Small intestine (tissue), 7 donors: Measurements from ENCODE around the gene EXTL2. TPM values are rescaled to one million over a fixed set of nuclear protein-coding genes. Genes with fewer than 3 reads are reported as not detected.
"Not testable (repeated sequence)": the region's sequence is repeated elsewhere in the genome, so short reads cannot be mapped to it uniquely, and the experiment has no call there.

Experiments
- DNase-seq, 2 donors: peaks; one replicate each; pipeline versions ENCODE4 v3.0.0 to v3.0.0-alpha.2; 2013
- FAIRE-seq: peaks from 2 replicates; lab custom pipeline; 2012; peaks lifted over from hg19 to GRCh38; lab: Jason Lieb, UNC
- H3K27ac ChIP-seq, 3 donors: one replicate each; pipeline ENCODE4 v1.5.1; 2013; ENCODE audit warnings: low read length in 2 of 3, mild to moderate bottlenecking in 2 of 3, control low read depth in 1 of 3, inconsistent platforms in 1 of 3, low read depth in 1 of 3, moderate library complexity in 1 of 3
- H3K27me3 ChIP-seq, 3 donors: one replicate each; pipeline ENCODE4 v1.6.1; 2013; ENCODE audit warnings: low read length in 3 of 3, inconsistent platforms in 1 of 3; ENCODE audit not compliant: control insufficient read depth in 3 of 3, insufficient read depth in 3 of 3
- H3K36me3 ChIP-seq, 3 donors: one replicate each; pipeline ENCODE4 v1.6.1; 2013; ENCODE audit warnings: low read length in 3 of 3, inconsistent platforms in 1 of 3, low read depth in 1 of 3, mild to moderate bottlenecking in 1 of 3, moderate library complexity in 1 of 3; ENCODE audit not compliant: control insufficient read depth in 3 of 3, insufficient read depth in 2 of 3
- H3K4me1 ChIP-seq, 3 donors: one replicate each; pipeline ENCODE4 v1.6.1; 2013; ENCODE audit warnings: low read length in 2 of 3, inconsistent platforms in 1 of 3, low read depth in 1 of 3, mild to moderate bottlenecking in 1 of 3, moderate library complexity in 1 of 3; ENCODE audit not compliant: control insufficient read depth in 3 of 3, insufficient read depth in 2 of 3
- H3K4me3 ChIP-seq, 3 donors: one replicate each; pipeline ENCODE4 v1.5.1; 2013; ENCODE audit warnings: low read length in 3 of 3, control low read depth in 1 of 3, inconsistent platforms in 1 of 3, low read depth in 1 of 3, mild to moderate bottlenecking in 1 of 3, moderate library complexity in 1 of 3
- H3K9me3 ChIP-seq, 2 donors: one replicate each; pipeline ENCODE4 v1.6.1; 2013; ENCODE audit warnings: low read depth in 1 of 2, low read length in 1 of 2; ENCODE audit not compliant: control insufficient read depth in 2 of 2, insufficient read depth in 1 of 2
- WGBS, 3 donors: extraction: QIAGEN DNeasy Blood & Tissue Kit; methylation state at CpG; one replicate each; pipeline ENCODE4 v1.1.7; 2013; 5-methylcytosine and 5-hydroxymethylcytosine counted together
- polyA plus RNA-seq, 4 donors: library from polyadenylated mRNA; stranded (reverse) in 3 of 4; unstranded in 1 of 4; fragments of 200-250 nt in 3 of 4; fragments of 120-200 nt in 1 of 4; gene quantifications; one replicate each; pipeline versions ENCODE4 v1.2.1 to v1.2.3, GENCODE V29; 2013
- donor health status: healthy with polysubstance abuse.
- donor health status: control.
- donor health status: control.
- donor health status: Bipolar disorder and iron deficiency.
- donor health status: healthy.

EXTL2 gene
- polyA plus RNA-seq, 4 donors, result 1.3 to 21.5 (median 3.5) TPM

DNA sequence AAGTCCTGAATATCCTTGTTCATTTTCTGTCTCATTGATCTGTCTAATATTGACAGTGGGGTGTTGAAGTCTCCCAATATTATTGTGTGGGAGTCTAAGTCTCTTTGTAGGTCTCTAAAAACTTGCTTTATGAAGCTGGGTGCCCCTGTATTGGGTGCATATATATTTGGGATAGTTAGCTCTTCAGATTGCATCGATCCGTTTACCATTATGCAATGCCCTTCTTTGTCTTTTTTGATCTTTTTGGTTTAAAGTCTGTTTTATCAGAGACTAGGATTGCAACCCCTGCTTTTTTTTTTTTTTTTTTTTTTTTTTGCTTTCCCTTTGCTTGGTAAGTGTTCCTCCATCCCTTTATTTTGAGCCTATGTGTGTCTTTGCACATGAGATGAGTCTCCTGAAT, 51.5 kb downstream of the EXTL2 start:
- not testable (repeated sequence) for H3K4me1 ChIP-seq, H3K27ac ChIP-seq, H3K4me3 ChIP-seq, H3K36me3 ChIP-seq, H3K27me3 ChIP-seq, FAIRE-seq, DNase-seq, H3K9me3 ChIP-seq
- WGBS, 3 donors, result 91 to 97% (median 94%) methylated on average over 2 of the region's 2 CpGs

DNA sequence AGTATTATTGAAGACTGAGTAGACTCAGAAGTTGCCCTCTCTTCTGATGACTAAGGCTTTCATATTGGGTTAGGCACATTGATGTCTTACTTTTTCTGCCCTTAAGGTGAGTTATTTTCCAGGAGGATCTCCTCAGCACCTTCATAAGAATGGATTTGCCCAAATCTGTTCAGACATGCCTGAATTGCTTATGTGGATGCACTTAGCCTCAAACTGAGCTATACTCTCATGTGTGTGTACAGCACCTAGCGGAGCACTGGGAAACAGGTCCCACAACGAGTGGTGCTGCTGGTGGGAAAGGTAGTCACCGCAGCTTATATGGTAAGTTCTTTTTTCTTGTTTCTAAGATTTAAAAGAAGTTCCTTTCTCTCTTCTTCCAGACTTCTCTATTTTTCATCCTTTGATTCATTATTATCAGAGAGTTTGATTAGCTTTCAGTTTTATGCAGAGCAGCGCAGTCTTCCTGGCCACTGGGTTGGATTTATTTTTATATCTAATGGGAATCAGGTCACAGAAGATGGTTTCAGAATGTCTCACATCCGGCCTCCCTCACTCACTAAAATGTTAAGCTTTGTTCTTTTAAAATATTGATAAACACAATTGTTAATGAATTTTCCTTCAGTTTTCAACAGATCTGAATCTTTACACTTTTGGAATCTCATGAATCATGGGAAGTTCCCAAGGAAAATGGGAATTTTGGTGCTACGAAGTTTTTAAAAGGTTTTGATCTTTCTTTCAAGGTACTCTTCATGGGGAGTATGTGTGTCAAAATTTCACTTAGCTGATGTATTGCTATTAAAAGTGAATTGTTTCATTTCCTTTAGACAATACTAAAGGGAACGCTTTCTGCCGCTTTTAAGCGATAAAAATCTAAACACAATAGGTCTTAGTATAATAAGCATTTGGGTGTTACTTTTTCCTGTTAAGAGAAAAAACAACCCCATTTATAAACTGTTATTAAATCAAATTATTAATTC, 58.5 kb downstream of the EXTL2 start:
- Histone ChIP-seq H3K4me1 (no peaks in the 10 kb centered on the region), H3K9me3 (no peaks in the 10 kb centered on the region), H3K27me3 (no peaks in the 10 kb centered on the region), H3K36me3 (no peaks in the 10 kb centered on the region), H3K4me3 (no peak overlapping the region), H3K27ac (no peak overlapping the region)
- FAIRE-seq, result no peak
- no peak for DNase-seq
- WGBS, 3 donors, result 80 to 91% (median 91%) methylated on average over 9 of the region's 9 CpGs

- Histone ChIP-seq H3K36me3 (no peaks in the 10 kb centered on the region), H3K9me3 (no peaks in the 10 kb centered on the region), H3K4me1 (no peaks in the 10 kb centered on the region), H3K27ac (no peak overlapping the region), H3K27me3 (no peaks in the 10 kb centered on the region), H3K4me3 (no peak overlapping the region)
- FAIRE-seq (no peak), DNase-seq (peak in 1 of 2 donors; percentile 3)
- 66 to 74% (median 74%) methylated on average over 6 of the region's 6 CpGs for WGBS, 3 donors
Observed at GRCh38 chr1:100834777-100835660, 59.6 kb downstream of the EXTL2 start.

GRCh38 chr1:100832694-100833428, 61.8 kb downstream of the EXTL2 start:
- H3K27me3 ChIP-seq, result no peaks in the 10 kb centered on the region
- 67 to 81% (median 72%) methylated on average over 6 of the region's 6 CpGs for WGBS, 3 donors
- no peaks in the 10 kb centered on the region for H3K4me1 ChIP-seq
- FAIRE-seq, result no peak
- H3K36me3 ChIP-seq, result no peaks in the 10 kb centered on the region
- no peak overlapping the region for H3K27ac ChIP-seq
- H3K9me3 ChIP-seq, result no peaks in the 10 kb centered on the region
- no peak for DNase-seq
- no peak overlapping the region for H3K4me3 ChIP-seq

- not testable (repeated sequence) for FAIRE-seq, DNase-seq, H3K27me3 ChIP-seq, H3K36me3 ChIP-seq, H3K27ac ChIP-seq, H3K9me3 ChIP-seq, H3K4me3 ChIP-seq, H3K4me1 ChIP-seq
- 67 to 83% (median 67%) methylated on average over 2 of the region's 2 CpGs for WGBS, 3 donors
Observed at GRCh38 chr1:100825666-100826065, 69.0 kb downstream of the EXTL2 start.

Other genes with a start within 250 kb of the EXTL2 start
- 10 to 100 TPM in 1 of 4 donors, 1 to 10 TPM in 2, under 1 TPM in 1; 0.22 to 14.6 (median 3.2) TPM for gene VCAM1, start 175.1 kb downstream of the EXTL2 start, polyA plus RNA-seq
- gene SLC30A7, start 1.2 kb upstream of the EXTL2 start, polyA plus RNA-seq, result 10 to 100 TPM in 1 of 4 donors, 1 to 10 TPM in 3; 2.0 to 22.1 (median 4.0) TPM
- 10 to 100 TPM; 16.8 to 34.8 (median 24.1) TPM for gene DPH5, start 130.9 kb upstream of the EXTL2 start, polyA plus RNA-seq